GM21381 (cell line): Measurements from ENCODE around the gene PIK3CG.
"Not testable (repeated sequence)": the region's sequence is repeated elsewhere in the genome, so short reads cannot be mapped to it uniquely, and the experiment has no call there.

Experiments used
- ATAC-seq: cut with Tn5 transposase; IDR thresholded peaks from one replicate; pipeline ENCODE4 v1.9.1; 2021; ENCODE audit warnings: mild to moderate bottlenecking, moderate library complexity; ENCODE audit not compliant: unreplicated experiment

The PIK3CG gene

DNA sequence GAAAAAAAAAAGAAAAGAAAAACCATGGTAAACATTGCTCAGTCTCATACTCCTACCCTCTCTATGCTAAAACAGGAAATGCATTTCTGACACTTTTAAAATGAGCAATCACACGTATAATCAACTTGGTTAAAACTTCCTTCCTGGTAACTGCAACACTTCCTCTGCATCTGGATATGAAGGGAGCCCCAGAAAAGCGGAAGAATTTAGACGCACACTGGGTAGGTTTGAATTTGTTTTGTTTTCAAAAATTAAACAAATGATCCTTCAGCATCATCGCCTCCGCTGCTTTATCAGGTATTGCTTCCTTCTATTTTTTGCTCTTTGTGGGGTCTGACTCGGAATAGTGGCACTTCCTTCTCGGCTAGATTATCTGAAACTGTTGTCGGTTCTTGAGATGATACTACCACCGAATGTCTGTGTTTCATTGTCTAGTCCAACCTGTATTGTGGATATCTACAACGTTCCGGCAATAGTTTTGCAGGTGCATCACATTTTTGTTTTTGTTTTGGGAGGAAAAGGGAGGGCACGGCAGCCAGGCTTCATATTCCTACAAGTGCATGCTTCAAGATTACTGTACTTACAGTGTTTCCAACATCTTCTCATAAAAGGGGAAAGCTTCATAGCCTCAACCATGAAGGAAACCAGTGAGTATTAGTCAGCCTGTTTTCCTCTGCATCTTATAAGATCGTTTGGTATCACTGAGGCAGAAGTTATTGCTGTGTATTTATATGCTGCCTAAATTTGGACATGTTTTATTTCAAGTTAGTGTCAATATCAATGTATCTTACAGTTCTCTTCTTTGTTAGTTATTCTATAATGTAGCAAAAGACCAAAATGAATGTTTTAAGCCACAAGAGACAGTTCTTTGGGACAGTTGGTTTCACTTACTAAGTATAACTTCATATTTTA, at the start of gene PIK3CG:
Gene PIK3CG (plus strand): TSS at position 153 of the 912 bp plus-strand sequence. CDS start 2,280 bp downstream, outside the sequence.
- ATAC-seq: peak; percentile 68

DNA sequence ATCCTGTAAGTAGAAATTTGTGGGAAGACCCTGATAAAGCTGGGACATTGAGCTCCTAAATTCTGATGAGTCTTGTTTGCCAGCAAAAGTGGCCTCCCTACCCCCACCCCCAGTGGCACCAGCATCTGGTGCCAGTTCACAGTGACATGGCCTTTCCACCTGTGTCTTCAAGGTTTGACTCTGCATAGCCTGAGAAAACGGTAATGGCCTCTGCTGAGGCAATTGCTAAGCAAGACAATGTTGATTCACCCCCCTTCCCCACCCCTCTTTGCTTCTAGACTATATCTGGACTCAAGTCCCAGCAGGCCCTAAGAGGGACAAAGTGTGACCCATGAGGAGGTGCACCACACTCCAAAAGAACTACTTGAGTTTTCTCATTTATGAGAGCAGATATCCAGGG, 48.0 kb upstream of the PIK3CG start:
- no peak for ATAC-seq

DNA sequence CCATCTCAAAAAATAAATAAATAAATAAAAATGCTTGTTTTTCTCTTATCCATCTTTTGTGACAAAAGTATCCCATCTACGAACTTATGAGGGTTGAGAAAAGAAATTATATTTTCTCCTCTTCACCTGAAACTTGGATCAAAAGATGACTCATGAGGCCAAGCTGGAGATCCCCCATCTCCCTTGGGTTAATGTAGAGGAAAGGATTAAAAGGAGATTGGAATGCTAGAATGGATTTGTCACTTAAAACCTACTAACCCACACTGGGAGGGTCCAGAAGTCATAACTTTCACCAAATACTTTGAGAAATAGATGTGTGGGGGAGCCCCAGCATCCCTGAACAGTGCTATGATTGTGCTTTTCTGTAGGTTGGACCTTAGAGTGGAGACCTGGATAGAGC, 46.3 kb upstream of the PIK3CG start:
- ATAC-seq: no peak

DNA sequence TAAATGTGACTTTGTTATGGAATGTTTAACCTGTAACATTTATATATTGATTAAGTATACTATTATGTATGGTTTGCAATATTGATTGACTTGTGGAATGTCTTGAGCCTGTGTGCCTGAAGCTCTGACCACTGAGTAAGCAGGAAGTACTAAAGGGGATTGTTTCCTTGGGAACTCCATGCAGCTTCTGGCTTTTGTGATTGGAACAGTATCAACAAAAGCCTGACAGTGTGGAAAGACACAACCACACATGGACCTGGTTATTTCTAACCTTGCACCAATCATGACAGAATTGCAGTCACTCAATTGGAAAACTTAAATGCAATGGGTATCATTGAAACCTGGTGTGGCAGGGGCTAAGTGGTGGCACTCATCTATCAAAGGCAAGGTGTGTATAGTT, 45.5 kb upstream of the PIK3CG start:
- no peak for ATAC-seq

DNA sequence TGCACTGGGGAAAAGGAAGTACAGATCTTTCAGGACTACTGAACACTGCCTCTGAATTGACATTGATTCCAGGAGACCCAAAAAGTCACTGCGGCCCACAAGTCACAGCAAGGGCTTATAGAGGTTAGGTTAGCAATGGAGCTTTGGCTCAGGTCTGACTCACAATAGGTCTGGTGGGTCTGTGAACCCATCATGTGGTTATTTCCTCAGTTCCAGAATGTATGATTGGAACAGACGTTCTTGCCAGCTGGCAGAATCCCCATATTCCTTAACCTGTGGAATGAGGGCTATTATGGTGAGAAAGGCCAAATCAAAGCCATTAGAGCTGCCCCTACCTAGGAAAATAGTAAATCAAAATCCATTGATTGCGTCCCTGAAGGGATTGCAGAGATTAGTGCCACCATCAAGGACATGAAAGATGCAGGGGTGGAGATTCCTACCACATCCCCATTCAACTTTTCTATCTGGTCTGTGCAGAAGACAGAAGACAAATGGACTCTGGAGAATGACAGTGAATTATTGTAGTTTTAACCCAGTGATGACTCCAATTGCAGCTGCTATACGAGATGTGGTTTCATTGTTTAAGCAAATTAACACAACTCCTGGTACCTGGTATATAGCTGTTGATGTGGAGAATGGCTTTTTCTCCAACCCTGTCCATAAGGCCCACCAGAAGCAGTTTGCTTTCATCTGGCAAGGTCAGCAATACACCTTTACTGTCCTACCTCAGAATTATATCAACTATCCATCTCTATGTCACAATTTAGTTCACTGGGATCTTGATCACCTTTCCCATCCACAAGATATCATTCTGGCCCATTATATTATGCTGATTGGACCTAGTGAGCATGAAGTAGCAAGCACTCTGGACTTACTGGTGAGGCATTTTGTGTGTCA, 44.5 kb upstream of the PIK3CG start:
- no peak for ATAC-seq

DNA sequence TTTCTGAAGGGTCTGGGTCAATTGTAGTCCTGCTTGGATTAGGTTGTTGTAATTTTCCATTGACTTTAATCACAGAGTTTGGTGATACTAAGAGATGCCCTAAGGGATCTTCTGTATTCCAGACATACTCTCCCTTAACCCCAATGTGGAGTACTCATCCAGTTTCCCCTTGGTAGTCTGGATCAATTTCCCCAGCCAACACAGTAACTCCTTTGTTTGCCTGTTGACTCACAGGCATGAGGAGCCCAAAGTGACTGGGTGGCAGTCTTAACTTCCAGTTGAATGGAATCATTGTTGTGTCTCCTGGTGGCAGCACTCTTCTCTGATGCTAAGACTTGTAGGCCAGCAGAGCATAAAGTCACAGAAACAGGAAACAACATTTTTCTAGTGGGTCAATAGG, 41.5 kb upstream of the PIK3CG start:
- ATAC-seq: no peak

DNA sequence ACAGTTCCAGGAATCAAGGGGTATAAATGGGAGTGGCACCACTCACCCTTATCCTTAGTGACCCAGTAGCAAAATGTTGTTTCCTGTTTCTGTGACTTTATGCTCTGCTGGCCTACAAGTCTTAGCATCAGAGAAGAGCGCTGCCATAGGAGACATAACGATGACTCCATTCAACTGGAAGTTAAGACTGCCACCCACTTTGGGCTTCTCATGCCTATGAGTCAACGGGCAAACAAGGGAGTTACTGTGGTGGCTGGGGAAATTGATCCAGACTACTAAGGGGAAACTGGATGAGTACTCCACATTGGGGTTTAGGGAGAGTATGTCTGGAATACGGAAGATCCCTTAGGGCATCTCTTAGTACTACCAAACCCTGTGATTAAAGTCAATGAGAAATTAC, 40.6 kb upstream of the PIK3CG start:
- ATAC-seq: no peak

DNA sequence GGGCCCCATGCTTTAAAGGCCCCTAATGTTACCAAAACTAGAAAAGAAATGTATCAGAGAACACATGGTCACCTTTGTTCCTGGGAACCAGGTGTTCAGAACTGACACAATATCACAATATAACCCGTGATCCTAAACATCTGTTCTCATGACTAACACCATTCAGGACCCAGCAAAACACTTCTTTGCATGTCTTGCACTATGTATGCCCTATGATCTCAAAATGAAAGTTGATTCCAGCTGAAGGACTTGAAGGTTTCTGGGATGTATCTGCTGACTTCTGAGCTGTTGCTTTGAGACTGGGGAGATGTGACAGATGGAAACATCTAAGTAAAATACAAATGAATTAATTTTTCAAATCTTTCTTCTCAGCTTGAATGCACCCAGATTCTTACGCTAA, 37.5 kb upstream of the PIK3CG start:
- ATAC-seq: no peak

DNA sequence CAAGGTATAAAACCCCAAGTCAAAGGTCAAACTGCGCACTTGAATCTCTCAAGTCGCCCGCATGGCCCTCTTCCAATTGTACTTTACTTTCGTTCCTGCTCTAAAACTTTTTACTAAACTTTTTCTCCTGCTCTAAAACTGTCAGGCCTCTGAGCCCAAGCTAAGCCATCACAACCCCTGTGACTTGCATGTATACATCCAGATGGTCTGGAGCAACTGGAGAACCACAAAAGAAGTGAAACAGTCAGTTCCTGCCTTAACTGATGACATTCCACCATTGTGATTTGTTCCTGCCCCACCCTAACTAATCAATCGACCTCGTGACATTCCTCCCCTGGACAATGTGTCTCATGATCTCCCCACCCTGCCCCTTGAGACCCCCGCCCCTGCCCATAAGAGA, 35.6 kb upstream of the PIK3CG start:
- ATAC-seq: no peak

DNA sequence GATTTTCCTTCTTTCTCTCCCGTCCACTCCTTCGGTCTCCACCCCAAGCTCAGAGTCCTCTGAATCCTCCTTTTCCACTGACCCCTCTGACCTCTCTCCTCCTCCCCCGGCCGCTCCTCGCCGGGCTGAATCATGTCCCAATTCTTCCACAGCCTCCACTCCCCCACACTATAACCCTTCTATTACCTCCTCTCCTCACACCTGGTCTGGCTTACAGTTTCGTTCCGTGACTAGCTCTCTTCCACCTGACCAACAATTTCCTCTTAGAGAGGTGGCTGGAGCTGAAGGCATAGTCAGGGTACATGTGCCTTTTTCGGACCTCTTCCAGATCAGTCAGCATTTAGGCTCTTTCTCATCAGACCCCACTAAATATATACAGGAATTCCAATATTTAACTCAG, 34.2 kb upstream of the PIK3CG start:
- not testable (repeated sequence) for ATAC-seq

DNA sequence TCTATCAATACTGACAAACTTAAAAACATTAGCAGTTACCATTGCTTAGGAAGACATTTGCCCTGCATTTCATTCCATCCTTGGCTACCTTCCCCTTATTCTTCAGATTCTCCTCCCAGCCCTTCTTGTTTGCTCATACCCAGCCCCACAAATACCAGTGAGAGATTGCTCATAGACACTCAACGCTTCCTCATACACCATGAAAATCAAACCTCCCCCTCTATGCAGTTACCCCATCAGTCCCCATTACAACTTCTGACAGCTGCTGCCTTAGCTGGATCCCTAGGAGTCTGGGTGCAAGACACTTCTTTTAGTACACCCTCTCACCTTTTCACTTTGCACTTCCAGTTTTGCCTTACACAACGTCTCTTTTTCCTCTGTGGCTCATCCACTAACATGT, 28.3 kb upstream of the PIK3CG start:
- ATAC-seq: no peak

DNA sequence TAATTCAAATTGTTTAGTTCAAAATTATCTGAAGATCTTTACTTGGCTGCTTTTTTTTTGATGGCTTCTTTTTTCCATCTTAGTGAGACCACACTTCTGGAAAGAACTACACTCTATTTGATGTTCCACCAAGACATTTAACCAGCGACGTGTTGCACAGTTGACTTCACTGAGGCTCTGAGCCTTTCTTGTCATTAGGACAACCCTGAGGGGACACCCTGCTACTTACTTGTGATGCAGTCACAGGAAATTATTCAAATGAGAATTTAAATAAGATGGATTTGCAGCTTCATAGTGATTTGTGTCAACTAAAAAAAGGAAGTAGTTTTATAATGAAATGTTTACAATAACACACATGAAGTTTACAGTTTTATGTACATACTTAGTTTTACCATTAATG, 25.6 kb upstream of the PIK3CG start:
- no peak for ATAC-seq

DNA sequence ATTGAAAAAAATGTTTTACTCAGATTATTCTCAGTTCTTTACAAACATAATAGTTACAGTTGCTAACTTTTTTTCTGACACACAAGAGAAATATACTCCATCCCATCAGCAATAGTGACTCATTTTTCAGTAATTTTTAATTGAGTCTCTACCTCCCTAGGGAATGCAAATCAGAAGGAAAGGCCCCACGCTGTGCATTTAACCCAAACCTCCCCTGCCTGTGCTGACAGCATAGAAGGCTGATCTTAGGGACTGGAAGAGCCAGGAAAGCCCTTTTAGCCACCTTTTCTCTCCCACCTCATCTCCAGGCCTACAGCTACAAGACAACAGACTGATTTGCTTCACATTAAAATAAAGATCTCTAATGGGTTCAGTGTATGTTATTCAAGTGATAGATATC, 24.7 kb upstream of the PIK3CG start:
- ATAC-seq: no peak

DNA sequence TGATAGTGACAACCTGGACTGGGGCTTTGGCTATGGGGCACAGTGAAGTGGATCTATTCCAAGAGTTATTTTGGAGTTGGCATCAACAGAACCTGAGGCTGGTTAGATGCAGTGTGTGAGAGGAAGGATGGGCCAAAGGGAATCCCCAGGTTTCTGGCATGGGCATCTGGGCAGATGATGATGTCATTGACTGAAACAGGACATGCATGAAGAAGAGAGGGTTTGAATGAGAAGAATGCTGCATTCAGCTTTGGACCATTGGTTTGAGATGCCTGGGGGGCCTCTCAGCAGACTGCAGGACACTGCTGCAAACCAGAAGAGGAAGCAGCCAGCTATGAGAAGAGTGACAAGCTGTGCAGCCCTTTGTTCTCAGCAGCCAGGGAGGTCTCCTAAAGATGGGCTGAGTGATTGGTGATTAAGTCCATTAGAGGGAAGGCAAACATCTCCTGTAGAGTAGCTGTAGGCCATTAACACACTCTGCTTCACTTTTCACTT, 23.1 kb upstream of the PIK3CG start:
- no peak for ATAC-seq

DNA sequence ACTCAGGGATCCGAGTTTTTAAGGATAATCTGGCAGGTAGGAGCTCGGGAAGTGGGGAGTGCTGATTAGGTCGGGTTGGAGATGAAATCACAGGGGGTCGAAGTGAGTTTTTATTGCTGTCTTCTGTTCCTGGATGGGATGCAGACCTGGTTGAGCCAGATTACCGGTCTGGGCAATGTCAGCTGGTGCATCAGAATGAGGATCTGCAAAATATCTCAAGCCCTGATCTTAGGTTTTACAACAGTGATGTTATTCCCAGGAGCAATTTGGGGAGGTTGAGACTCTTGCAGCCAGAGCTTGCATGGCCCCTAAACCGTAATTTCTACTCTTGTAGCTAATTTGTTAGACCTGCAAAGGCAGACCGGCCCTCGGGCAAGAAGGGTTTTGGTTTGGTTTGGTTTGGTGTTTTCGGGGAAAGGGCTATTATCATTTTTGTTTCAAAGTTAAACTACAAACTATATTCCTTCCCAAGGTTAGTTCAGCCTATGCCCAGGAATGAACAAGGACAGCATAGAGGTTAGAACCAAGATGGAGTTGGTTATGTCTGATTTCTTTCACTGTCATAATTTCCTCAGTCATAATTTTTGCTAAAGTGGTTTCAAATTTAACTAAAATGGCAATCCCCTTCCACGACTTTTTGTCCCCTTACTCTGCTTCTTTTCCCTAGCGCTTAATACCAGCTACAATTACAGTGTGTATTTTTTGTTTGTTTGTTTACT, 20.6 kb upstream of the PIK3CG start:
- no peak for ATAC-seq

DNA sequence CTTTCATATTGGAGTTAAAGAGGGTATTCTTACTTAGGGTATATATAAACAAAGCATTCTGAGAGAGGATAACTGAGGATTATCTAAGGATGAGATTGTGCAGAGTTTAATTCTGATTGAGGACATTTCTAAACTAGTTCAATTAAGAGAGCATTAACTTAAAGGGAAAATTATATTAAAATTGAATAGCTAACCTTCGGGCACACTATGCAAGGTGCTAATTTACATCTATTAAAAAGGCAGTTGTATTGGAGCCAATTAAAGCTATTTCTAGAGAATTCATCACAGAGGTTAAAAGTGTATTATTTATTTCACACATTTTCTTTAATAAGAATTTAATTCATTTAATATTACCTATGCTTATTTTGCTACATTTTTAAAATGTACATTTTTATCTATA, 17.0 kb upstream of the PIK3CG start:
- ATAC-seq: no peak

DNA sequence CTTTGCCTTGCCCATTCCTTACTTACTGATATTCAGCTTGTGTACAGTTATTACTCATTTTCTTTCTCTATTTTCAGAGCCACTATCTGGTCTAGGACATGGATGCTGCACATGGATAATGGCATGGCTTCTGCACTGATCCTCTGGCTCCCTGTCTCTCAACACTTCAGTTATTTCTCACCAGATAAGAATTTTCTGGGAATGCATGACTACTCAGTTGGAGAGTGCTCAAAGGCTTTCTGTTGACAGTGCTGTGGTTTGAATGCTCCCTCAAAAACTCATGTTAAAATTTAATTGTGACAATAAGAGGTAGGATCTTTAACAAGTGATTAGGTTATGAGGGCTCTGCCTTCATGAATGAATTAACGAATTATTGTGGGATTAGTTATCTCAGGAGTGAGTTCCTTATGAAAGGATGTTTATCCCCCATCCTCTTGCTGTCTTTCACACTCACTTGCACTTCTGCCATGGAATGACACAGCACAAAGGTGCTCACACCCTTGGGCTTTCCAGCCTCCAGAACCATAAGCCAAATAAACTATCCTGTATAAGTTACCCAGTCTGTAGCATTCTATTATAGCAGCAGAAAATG, 16.1 kb upstream of the PIK3CG start:
- ATAC-seq: no peak

DNA sequence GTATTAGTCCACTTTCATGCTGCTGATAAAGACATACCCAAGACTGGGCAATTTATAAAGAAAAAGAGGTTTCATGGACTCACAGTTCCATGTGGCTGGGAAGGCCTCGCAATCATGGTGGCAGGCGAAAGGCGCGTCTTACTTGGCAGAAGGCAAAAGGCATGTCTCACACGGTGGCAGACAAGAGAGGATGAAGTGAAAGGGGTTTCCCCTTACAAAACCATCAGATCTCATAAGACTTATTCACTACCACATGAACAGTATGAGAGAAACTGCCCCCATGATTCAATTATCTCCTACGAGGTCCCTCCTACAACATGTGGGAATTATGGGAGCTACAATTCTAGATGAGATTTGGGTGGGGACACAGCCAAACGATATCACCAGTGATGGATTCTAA, 13.4 kb upstream of the PIK3CG start:
- not testable (repeated sequence) for ATAC-seq

DNA sequence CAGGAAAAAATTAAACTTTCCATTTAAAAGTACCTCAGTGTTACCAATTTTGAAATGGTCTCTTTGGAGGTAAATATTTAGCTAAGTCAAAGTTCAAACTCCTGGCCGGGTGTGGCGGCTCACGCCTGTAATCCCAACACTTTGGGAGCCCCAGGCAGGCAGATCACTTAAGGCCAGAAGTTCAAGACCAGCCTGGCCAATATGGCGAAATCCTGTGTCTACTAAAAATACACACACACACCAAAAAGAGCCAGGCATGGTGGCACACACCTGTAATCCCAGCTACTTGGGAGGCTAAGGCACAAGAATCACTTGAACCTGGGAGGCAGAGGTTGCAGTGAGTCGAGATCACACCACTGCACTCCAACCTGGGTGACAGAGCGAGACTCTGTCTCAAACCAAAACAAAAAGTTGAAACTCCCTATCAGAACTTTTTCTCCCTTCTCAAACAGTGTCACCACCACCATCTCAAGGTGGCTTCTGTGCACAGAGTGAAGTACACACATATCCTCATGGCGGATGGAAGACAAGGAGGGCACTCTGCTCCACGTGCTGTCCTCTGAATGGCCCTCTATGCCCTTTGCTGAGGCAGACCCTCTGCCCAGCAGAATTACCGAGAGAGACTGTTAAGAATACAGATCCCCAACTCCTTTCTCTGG, 11.7 kb upstream of the PIK3CG start:
- no peak for ATAC-seq

DNA sequence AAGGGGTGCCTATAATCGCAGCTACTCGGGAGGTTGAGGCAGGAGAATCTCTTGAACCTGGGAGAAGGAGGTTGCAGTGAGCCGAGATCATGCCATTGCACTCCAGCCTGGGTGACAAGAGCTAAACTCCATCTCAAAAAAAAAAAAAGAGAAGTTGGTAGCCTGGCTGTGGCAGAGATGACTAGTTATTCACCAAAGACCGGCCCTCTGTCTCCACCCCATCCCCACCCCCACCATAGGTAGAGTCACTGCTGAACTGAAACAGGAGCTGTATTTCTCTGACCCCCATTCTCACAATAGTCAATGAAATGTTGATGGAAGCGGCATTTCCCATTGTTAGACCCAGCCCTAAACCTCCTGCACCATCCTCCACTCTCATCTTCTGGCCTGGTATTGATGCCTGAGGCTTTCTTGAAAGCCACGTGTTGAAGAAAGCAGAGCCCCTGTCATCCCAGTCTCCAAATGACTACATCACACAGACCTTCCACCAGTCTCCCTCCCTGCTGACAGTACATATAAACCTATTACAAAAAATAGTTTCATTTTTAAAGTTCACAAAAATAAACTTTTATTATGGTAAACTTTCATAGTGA, 9.4 kb upstream of the PIK3CG start:
- ATAC-seq: no peak
